ENCODE measurements around the gene TMEM184B.

TMEM184B gene

DNA sequence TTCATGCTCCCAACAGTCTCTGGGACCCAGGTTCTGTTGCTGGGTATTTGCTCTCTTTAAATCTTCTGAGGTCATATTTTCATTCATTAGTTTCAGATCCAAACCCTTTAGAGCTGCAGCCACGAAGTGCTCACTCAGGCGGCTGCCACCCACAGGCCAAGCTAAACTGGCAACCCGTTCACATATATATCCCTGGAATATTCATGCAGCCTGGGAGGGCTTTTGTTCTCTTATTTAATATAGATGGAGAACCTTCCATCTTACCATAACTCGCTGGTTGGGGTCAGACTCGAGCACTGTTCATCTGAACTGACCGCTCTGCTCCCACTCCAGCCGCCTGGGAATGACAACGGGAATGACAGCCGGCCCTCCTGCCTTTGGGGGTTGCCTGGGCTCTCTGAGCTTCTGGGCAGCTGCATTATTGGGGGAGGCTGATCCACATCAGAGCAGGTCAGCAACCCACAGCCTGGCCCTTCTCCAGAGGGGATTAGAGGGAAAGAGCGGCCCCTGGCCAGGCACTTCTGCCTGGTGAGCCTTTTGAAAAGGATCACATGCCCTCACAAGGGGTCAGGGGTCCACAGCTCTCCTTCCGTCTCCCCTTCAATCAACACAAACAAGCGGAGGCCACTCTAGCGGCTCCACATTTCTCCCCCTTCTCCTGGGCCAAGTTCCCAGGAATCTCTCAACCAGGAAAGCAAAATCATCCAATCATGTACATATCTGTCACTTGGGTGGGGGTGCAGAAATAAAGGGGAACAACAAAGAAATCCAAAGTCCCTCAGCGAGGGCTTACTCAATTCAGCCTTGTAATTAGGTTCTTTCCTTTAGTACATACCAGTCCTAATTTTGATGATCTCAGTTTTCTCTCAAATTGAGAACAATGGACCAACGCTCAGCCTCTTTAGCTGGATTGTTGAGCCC lies 11.8 kb downstream of the TMEM184B start:
- H3K27ac ChIP-seq = no peak overlapping the region

DNA sequence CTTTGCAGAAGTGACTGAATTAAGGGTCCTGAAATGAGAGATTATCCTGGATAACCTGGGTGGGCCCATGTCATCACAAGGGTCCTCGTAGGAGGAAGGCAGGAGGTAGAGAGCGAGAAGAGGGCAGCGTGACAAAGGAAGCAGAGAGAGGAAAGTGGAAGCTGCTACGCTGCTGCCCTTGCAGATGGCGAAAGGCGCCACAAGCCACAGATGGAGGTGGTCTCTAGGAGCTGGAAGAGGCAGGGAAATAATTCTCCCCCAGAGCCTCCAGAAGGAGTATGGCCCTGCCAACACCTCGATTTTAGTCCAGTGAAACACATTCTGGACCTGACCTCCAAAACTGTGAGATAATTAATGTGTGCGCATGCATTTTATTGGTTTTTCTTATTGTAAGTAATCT lies 13.4 kb downstream of the TMEM184B start:
- TF ChIP-seq, protein P1, sequence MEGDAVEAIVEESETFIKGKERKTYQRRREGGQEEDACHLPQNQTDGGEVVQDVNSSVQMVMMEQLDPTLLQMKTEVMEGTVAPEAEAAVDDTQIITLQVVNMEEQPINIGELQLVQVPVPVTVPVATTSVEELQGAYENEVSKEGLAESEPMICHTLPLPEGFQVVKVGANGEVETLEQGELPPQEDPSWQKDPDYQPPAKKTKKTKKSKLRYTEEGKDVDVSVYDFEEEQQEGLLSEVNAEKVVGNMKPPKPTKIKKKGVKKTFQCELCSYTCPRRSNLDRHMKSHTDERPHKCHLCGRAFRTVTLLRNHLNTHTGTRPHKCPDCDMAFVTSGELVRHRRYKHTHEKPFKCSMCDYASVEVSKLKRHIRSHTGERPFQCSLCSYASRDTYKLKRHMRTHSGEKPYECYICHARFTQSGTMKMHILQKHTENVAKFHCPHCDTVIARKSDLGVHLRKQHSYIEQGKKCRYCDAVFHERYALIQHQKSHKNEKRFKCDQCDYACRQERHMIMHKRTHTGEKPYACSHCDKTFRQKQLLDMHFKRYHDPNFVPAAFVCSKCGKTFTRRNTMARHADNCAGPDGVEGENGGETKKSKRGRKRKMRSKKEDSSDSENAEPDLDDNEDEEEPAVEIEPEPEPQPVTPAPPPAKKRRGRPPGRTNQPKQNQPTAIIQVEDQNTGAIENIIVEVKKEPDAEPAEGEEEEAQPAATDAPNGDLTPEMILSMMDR (conservative IDR thresholded peaks at IDR 0.05) = no peak
- TF ChIP-seq ZFX (IDR thresholded peaks at IDR 0.05) = no peak
- no peak overlapping the region for H3K27ac ChIP-seq

More for the DNA sequence above, 11.8 kb downstream of the TMEM184B start:
- TF ChIP-seq, protein P1 (conservative IDR thresholded peaks at IDR 0.05) = no peak
- TF ChIP-seq ZFX (IDR thresholded peaks at IDR 0.05) = no peak

DNA sequence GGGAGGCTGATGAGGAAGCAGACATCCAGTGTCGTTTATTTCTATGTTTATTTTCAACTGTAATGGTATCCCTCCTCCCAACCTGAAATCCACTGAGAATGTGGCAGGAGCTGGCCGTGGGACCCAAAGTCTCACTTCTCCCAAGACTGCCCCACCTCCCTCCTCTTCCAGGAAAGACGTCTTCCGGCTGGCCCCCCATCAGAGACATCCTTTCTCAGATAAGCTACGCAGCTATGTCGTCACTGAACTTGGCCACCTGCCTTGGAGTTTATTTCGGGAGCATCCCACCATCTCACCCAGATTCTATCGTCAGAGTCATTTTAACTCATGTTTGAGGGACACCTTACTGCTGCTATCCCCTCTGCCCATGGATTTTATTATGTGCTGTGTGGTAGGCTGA lies 13.9 kb downstream of the TMEM184B start:
- TF ChIP-seq, protein P1 (conservative IDR thresholded peaks at IDR 0.05) = no peak
- no peak for TF ChIP-seq ZFX (IDR thresholded peaks at IDR 0.05)
- no peak overlapping the region for H3K27ac ChIP-seq

DNA sequence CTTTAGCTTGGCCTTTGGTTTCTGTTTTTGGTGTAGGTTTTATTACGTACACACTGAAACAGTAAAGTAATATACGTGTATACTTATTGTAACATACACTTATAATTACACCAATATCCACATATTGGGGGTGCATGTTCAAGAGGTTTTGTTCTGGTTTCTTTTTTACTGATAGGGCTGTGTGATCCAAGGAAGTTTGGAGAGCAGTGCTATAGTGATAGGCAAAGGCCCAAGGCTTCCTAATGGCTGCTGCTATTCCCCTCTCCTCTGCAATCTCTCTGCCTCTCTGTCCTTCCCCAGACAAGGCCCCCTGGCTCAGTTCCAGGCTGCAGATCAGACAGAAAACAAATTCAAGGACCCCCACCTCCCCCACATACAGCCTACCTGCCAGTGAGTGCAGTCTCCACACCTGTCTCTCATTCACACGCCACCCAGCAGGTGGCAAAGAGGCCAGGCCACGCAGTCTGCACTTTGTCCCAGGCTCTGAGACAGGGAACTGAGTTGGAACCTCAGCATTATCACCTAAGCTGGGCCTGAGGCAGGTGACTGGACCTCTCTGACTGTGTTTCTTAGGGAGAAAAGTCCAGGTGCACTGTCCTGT lies 15.1 kb downstream of the TMEM184B start:
- no peak for TF ChIP-seq ZFX (IDR thresholded peaks at IDR 0.05)
- TF ChIP-seq, protein P1 (conservative IDR thresholded peaks at IDR 0.05) = no peak
- no peak overlapping the region; the same call in 1 of the 2 replicates for H3K27ac ChIP-seq

DNA sequence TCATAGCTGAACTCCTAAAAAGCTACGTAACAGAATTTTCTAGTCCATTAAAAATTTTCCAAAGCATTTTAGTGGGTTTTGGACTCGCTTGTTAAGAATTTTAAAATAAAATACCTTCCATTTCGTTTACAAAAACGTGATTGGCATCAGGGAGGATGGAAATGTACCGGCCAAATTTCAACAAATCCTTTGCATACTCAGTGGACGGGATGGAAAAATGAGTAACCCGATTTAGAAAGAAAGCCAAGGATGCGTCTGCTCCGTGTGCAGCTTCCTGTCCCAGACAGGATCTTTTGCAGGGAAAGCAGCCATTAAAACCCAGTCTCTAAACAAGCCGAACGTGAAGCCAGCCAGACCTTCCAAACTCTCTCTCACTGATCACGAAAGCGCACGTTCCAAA lies 15.6 kb downstream of the TMEM184B start:
- no peak for TF ChIP-seq ZFX (IDR thresholded peaks at IDR 0.05)
- TF ChIP-seq, protein P1 (conservative IDR thresholded peaks at IDR 0.05) = no peak
- no peak overlapping the region for H3K27ac ChIP-seq

GRCh38 chr22:38255697-38256096 lies 17.1 kb downstream of the TMEM184B start:
- TF ChIP-seq ZFX (IDR thresholded peaks at IDR 0.05) = no peak
- TF ChIP-seq, protein P1 (conservative IDR thresholded peaks at IDR 0.05) = no peak
- H3K27ac ChIP-seq = no peak overlapping the region

DNA sequence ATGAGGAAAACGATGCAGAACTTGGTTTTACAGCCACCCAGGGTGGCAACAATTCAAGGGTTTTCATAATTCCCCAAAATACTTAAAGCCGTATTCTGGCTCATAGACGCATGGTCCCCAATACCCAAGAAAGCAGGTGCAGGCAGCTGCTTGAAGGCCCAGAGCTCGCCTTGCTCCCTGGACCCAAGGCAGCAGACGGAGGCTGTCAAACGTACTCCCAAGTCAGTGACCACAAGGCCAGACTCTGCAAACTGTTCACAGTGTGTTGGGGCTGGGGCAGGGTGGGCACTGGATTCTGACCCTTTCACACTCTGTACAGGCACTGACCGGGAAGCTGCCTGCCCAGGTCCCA lies 21.5 kb downstream of the TMEM184B start:
- TF ChIP-seq, protein P1 (conservative IDR thresholded peaks at IDR 0.05) = no peak
- TF ChIP-seq ZFX (IDR thresholded peaks at IDR 0.05) = no peak
- no peak overlapping the region for H3K27ac ChIP-seq
